Measurements from ENCODE around the gene CEP250. TPM values are rescaled to one million over a fixed set of nuclear protein-coding genes. Genes with fewer than 3 reads are reported as not detected.

The CEP250 gene
- total RNA-seq, 1 donor from 2014 or later = 55.4 TPM

DNA sequence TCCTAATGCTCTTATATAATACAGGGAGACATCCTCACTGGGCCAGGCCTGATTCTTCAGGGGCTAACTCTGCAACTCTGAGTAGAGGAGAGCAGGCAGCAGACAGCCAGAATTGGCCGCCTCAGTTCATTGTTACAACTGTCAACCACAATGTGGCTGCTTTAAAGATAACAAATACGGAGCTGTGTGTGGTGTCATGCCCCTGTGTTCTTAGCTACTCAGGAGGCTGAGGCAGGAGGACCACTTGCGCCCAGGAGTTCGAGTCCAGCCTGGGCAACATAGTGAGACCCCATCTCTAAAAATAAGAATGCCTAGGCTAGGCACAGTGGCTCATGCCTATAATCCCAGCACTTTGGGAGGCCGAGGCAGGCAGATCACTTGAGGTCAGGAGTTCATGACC is 34.3 kb downstream of the CEP250 start:
- H3K27ac Mint-ChIP-seq = no peak overlapping the region
- Histone ChIP-seq H3K36me3 (peaks cover 4% of the 10 kb centered on the region), H3K79me2 (ENCODE audit: low read depth) (no peaks in the 10 kb centered on the region), H3K9ac (no peak overlapping the region), H3K9me3 (ENCODE audit: low read depth) (no peaks in the 10 kb centered on the region), H3F3A (ENCODE audit: low read depth) (no peaks in the 10 kb centered on the region), H3K27me3 (no peaks in the 10 kb centered on the region), H4K20me1 (ENCODE audit: low read depth) (no peaks in the 10 kb centered on the region), H2AFZ (replicated peaks) (no peak overlapping the region), H3K27ac (no peak overlapping the region), H3K4me1 (no peaks in the 10 kb centered on the region), H3K4me2 (no peak overlapping the region), H3K4me3 (no peak overlapping the region)
- H3K9me3 Mint-ChIP-seq = no peaks in the 10 kb centered on the region
- TF ChIP-seq EZH2phosphoT487 (IDR thresholded peaks at IDR 0.05) = no peak
- no peak for TF ChIP-seq CTCF (IDR thresholded peaks at IDR 0.05)
- no peak for TF ChIP-seq EZH2 (IDR thresholded peaks at IDR 0.05)
- no peak overlapping the region for H3K4me3 Mint-ChIP-seq
- H3K27me3 Mint-ChIP-seq (ENCODE audit: insufficient read depth, low read depth) = no peaks in the 10 kb centered on the region
- peaks cover 29% of the 10 kb centered on the region for H3K36me3 Mint-ChIP-seq
- no peaks in the 10 kb centered on the region for H3K4me1 Mint-ChIP-seq
- no peak for DNase-seq (ENCODE audit: low spot score)

DNA sequence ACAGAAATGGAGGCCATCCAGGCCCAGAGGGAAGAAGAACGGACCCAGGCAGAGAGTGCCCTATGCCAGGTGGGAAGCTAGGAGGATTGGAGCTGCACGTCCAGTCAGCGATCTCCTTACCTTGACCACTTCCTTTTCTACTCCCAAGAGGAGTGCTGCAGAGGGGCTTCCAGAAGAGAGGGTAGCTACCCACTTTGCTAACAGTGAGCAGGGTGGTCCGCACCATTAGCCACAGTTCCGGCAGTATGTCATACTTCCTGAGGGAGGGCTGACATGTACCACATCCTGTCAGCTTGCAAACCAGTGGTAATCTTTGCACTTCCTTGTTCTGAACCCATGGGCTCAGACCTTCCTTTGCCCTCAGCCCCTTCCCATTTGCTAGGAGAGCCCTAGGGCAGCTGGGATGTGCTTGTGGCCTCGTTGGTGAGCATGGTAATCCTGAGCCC is 35.4 kb downstream of the CEP250 start:
- Mint-ChIP-seq H3K36me3 (peaks cover 36% of the 10 kb centered on the region), H3K27me3 (ENCODE audit: insufficient read depth, low read depth) (peaks cover 2% of the 10 kb centered on the region), H3K27ac (no peak overlapping the region), H3K9me3 (no peaks in the 10 kb centered on the region), H3K4me1 (no peaks in the 10 kb centered on the region), H3K4me3 (no peak overlapping the region)
- Histone ChIP-seq H3K36me3 (peaks cover 4% of the 10 kb centered on the region), H3K9ac (no peak overlapping the region), H3K79me2 (ENCODE audit: low read depth) (no peaks in the 10 kb centered on the region), H3K9me3 (ENCODE audit: low read depth) (no peaks in the 10 kb centered on the region), H3K27ac (no peak overlapping the region), H3K4me2 (no peak overlapping the region), H3K4me1 (no peaks in the 10 kb centered on the region), H3F3A (ENCODE audit: low read depth) (no peaks in the 10 kb centered on the region), H4K20me1 (ENCODE audit: low read depth) (no peaks in the 10 kb centered on the region), H3K27me3 (no peaks in the 10 kb centered on the region), H3K4me3 (no peak overlapping the region), H2AFZ (replicated peaks) (no peak overlapping the region)
- DNase-seq (ENCODE audit: low spot score) = no peak
- no peak for TF ChIP-seq EZH2 (IDR thresholded peaks at IDR 0.05)
- no peak for TF ChIP-seq EZH2phosphoT487 (IDR thresholded peaks at IDR 0.05)
- TF ChIP-seq CTCF (IDR thresholded peaks at IDR 0.05) = no peak

- Mint-ChIP-seq H3K9me3 (no peaks in the 10 kb centered on the region), H3K27me3 (ENCODE audit: insufficient read depth, low read depth) (peaks cover 2% of the 10 kb centered on the region), H3K36me3 (peaks cover 35% of the 10 kb centered on the region), H3K4me1 (no peaks in the 10 kb centered on the region), H3K27ac (no peak overlapping the region), H3K4me3 (no peak overlapping the region)
- Histone ChIP-seq H3K9me3 (ENCODE audit: low read depth) (no peaks in the 10 kb centered on the region), H3K36me3 (peaks cover 4% of the 10 kb centered on the region), H3K4me2 (no peak overlapping the region), H2AFZ (replicated peaks) (no peak overlapping the region), H3K79me2 (ENCODE audit: low read depth) (no peaks in the 10 kb centered on the region), H3K27ac (no peak overlapping the region), H3K9ac (no peak overlapping the region), H3F3A (ENCODE audit: low read depth) (no peaks in the 10 kb centered on the region), H4K20me1 (ENCODE audit: low read depth) (no peaks in the 10 kb centered on the region), H3K4me1 (no peaks in the 10 kb centered on the region), H3K4me3 (no peak overlapping the region), H3K27me3 (no peaks in the 10 kb centered on the region)
- no peak for TF ChIP-seq EZH2phosphoT487 (IDR thresholded peaks at IDR 0.05)
- TF ChIP-seq CTCF (IDR thresholded peaks at IDR 0.05) = no peak
- TF ChIP-seq EZH2 (IDR thresholded peaks at IDR 0.05) = no peak
- DNase-seq (ENCODE audit: low spot score) = no peak
Observed at GRCh38 chr20:35491823-35492222, 36.4 kb downstream of the CEP250 start.

Data from neural progenitor cell (in vitro differentiated cells).